WTC11 (cell line): Measurements from ENCODE around the gene TRAF7.

Experiments used
- TF ChIP-seq, protein P1 (sequence below): sonication (generic); formaldehyde crosslinking; IDR thresholded peaks from 2 replicates; pipeline ENCODE4 v1.8.0; 2022; ENCODE audit warnings: mild to moderate bottlenecking, missing genetic modification reagents
- TF ChIP-seq, protein P2 (sequence below): sonication (generic); formaldehyde crosslinking; IDR thresholded peaks from 2 replicates; pipeline ENCODE4 v1.8.1; 2022; ENCODE audit warnings: mild to moderate bottlenecking, moderate library complexity, missing genetic modification reagents

DNA sequence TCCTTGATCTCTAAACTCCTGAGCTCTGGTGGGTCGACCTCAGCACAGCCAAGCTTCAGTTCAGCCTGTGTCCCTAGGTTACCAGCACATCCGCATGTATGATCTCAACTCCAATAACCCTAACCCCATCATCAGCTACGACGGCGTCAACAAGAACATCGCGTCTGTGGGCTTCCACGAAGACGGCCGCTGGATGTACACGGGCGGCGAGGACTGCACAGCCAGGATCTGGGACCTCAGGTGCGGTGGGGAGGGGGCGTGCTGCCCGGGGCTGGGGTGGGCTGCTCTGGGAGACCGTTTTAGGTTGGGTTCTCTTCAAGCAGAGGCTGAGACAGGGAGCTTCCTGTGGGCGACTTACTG, 50.8 kb downstream of the TRAF7 start:
- TF ChIP-seq, protein P1, sequence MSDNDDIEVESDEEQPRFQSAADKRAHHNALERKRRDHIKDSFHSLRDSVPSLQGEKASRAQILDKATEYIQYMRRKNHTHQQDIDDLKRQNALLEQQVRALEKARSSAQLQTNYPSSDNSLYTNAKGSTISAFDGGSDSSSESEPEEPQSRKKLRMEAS (CRISPR knock-in tag) = no peak
- TF ChIP-seq, protein P2, sequence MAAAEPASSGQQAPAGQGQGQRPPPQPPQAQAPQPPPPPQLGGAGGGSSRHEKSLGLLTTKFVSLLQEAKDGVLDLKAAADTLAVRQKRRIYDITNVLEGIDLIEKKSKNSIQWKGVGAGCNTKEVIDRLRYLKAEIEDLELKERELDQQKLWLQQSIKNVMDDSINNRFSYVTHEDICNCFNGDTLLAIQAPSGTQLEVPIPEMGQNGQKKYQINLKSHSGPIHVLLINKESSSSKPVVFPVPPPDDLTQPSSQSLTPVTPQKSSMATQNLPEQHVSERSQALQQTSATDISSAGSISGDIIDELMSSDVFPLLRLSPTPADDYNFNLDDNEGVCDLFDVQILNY = no peak
